ENCODE data around the gene MRPS18A.

Gene MRPS18A

DNA sequence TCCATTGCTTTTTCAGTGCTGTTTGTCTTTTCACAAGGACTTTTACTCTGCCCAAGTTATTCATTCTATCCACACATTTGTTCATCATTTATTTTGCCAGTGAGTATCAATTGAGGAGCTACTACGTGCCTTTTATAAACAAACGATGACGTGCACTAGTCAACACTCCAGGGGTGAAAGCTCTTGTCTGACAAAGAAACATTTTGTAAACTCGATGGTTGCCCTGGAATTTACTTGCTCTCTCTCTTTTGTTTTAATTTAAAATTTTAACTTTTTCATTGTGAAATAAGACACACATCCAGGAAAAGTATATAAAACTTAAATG is 8.3 kb upstream of the MRPS18A start:
- DNase-seq: no peak

DNA sequence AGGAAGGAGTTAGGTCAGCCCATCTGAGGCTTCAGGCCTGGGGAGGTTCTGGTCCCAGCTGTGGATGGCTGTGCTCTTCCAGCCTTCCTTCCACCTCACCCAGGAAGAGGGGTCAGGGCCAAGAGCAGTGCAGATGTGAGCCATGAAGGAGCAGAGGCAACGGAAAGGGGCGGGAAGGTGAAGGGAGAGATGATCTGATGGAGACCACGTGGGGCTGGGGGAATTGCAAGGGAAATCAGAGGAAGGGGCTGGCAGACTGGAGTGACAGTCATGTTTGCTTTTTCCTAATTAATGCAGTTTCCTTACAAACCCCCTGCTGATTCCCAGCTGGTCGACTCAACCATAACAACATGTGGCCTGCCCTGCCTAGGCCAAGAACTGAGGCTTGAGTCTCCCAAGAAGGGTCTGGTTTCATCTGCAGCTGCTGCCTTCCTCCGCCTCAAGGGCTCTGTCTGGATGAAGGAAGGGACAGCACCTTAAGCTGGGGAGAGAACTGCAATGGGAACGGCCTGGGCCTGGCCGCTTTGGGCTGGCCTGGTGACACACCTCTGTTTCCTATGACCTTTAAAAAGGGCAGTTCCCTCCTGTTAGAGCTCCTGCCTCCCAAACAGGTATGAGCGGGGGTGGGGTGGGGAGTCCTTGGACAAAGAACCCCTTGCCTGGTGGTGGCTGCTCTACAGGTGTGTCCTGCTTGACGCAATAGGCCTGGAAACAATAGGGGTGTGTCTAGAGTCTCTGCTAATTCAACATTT is 7.8 kb upstream of the MRPS18A start:
- DNase-seq: peak; percentile 82

DNA sequence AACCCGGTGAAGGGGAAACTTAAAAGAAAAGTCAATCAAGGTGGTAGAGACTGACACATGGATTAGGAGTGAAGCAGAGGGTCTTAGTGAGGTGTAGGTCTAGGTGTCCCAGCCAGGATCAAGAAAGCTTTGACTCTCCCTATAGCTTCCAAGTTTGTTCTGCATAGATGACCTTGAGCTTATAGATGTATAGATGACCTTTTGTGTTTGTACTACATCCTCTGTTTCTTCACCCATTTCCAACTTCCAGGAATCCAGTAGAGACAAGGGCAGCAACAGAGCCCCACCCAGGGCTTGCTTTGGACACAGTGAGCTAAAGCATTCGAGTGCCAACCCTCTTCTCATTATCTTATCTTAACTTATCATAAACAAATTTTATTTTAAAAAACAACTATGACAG is 1.8 kb upstream of the MRPS18A start:
- no peak for DNase-seq

DNA sequence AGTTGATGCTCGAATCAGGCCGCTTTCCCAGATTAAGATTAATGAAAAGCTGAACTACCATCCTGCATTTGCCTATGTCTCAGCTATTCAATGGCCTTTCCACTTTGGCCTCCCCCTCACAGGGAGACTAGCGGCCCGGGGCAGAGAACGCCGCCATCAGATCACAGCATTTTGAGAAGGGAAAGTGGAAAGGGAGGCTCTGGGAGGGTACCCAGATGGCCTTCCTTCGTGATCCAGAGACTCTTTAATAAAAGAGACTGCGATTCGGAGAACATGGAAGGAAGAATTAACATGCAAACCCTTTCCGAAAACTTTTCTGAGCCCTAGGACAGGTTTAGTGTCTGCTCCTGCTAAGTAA is 533 bp downstream of the MRPS18A start:
- no peak for DNase-seq

DNA sequence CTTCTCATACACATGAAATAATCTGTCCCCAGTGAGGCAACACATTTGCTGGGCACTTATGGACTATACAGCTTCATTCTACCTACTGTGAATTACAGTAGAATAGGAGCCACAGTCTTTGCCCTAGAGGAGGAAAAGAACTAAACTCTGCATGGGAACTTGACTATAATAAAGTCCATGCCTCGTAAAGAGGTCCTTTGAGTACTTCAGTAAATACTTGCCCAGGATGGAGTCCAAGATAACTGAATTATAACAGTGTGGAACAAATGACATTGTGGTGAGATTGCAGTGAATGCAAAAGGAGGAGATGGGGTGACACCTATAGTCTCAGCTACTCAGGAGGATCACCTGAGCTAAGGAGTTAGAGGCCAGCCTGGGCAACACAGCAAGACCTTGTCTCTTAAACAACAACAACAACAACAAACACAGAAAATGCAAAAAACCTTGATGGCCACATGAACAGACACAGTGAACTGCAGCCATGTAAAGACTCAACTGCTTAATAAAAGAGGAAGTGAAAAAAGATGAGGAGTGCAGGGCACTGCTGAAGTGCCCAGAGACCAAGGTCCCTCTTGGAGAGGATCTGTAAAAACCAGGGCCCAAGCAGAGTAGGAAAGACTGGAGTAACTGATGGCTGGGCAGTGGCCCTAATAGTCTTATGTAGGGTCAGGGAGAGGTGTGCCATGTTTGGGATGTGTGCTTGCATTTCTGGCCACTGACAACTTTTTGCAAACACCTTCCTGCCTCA is 3.7 kb downstream of the MRPS18A start:
- no peak for DNase-seq

DNA sequence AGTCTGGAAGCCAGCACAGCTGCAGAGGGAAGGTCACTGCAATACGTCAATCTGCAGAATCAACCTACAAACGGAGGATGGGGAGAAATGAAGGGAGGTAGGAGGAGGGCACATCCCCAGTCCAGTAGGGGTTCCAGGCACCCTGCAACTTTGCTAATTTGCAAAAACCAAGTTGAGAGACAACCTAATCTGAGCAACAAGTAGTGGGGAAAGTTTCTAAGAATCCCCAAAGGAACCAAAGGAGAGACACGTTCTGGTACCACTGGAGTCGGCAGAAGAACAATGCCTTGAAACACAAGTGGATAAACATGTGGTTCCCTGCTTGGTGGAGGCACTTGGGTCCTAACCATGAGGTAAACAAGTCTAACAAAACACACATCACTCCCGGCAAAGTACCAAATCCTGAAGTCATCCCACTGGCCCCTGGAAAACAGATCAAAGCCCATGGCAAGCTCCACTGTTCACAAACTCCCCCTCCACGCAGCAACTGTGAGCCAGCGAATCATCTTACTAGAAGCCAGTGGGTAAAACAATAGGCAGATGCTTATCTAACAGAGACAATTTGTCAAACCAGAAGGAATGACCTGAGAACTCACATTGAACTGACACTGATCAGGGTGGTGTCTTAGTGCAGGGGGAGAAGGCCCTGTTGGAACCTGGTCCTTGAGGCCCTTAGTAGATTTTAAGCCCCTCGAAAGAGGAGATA is 4.7 kb downstream of the MRPS18A start:
- no peak for DNase-seq

DNA sequence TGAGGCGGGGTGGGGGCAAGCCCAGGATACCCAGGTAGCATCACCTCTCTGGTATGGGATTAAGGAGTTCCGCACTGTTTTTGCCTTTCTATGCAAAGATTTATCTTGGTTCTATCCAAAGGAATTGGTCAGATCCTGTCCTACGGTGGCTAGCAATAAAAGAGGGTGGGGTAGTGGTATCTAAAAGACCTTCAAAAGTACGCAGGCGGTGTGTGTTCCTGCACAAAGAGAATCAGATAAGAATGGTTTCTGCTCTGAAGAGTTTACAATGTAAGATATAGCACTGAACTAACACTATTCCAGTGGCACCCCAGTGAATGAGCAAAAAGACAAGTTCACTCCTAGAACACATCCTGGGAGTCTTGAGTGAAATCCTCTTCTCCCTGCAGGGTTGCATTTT is 6.3 kb downstream of the MRPS18A start:
- no peak for DNase-seq

DNA sequence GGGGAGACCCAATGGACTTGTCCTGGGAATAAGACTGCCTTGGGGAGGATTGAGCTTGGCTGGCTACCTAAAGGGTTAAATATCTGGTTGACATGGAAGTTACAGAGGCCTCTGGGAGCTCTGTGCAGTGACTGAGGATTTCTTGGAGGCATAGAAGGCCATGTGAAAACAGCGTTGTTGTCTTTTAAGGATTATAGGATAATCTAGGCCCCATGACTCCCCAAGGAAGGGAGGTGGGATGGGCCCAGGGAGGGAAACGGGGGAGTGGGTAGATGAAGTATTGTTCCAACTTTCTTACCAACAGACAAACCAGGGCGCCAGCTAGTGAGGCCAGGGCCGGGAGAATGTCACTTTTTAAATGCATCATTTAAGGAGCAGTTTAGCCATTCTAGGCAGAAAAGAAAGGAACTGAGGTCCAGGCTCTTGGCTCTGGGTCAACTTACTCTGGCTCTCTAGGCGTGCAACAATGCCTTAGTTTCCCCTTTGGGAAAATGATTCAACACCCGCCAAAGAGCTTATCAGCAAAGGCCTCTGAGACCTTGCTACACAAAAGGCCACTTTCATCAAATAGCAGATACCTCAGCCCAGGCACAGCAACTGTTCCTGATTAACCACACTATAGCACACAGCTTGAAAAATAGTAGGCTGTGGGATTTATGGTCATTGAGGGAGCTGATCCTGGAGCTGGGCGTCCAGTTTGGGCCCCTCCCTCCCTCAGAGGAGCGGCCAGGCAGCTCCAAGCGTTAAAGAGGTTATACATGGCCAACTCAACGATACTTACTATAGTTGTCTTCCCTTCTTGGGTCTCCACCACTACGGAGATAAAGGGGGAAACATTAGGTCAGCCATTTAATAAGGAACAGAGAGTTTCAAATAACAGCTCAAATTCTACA is 7.0 kb downstream of the MRPS18A start:
- peak; percentile 33 for DNase-seq

DNA sequence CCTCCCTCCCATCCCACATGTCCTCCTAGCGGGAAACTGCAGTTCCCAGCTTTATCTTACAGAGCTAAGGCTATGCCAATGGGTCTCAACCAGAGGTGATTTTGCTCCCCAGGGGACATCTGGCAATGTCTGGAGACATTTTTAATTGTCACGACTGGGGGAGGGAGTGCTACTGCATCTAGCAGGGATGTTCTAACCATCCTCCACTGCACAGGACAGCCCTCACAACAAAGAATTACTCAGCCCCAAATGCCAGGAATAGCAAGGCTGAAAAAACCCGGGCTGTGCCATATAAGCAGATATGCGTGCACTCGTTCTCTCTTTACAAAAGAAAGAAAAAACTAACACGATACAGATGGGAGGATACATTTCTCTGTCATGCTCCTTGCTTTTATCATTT is 8.5 kb downstream of the MRPS18A start:
- DNase-seq: no peak

DNA sequence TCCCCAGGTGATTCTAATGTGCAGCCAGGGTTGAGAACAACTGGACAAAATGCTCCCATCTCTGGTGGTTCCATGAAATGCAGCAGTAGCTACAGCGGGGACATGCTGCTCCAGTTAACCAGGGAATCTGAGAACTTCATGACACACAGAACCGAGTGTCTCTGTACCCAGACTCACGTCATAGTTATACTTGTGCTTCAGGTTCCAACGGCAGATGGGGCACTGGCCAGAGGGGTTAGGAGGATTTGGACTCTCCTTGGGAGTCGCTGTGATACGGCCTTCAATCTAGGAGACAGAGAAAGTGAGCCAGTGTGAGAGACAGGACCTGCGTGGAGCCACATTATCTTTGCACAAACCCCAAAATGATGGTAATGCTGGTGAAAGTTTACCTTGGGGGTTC is 9.2 kb downstream of the MRPS18A start:
- DNase-seq: no peak

DNA sequence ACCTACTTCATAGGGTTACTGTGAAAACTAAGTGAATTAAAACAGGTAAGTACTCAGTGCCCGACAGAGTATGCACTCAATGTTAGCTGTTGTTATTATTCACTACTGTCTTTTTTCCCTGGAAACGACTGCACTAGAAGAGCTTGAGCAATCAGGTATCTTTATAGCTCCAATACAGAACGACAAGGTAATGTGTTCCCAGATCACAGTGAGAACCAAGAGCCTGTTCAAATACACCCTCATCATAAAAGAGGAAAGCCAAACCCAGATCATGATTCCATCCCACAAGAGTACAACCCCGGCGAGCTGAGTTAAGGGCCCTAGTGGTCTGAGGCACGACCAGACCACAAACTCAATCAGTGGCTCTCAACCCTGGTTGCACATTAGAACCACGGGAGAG is 9.8 kb downstream of the MRPS18A start:
- DNase-seq: no peak

DNA sequence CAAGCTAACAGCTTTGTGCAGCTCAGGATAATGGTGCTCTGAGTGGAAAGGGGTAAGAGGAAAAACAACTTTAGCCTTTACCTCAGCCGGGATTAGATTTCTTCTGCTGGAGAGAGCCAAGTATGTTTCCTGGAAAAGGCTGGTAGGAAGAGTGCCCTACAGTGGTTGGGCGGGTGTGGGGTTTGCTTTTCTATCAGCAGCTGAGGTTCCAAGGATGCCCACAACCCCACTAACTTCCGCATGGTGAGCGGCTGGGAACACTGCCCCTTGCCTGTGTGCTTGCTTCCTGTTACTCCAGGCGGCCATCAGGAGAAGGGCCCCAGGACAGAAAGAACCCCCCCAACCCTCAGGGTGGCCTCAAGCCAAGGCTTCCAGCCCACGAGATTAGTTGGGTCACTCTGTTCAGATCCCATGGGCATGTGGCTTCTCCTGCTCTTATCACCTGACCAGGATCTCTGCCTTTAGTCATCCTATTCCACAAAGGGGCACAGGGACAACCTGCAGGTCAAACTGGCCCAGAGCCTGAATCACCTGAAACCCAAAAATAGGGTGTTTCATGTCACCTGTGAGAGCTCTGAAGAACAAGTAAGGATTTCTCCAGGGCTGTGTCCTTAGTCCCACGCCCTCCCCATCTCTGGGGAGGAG is 10.5 kb downstream of the MRPS18A start:
- DNase-seq: no peak

DNA sequence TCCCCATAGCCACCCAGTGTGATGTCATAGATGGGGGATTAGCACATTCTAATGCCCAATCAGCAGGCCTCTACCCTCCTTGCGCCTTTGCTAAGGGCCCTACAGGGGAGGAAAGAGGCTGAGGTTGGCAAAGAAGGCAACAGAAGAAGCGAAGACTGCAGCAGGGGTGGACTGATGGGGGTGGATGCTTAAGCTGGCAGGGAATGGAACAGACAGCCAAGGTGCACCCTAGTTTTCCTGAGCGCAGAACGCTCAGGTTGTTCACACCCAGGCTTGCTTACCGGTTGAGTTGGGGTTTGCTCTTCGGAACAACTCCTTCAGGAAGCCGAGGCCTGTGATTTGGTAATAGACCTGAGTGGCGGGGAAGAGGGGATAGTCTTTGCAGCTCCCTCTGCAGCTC is 12.7 kb downstream of the MRPS18A start:
- DNase-seq: no peak

DNA sequence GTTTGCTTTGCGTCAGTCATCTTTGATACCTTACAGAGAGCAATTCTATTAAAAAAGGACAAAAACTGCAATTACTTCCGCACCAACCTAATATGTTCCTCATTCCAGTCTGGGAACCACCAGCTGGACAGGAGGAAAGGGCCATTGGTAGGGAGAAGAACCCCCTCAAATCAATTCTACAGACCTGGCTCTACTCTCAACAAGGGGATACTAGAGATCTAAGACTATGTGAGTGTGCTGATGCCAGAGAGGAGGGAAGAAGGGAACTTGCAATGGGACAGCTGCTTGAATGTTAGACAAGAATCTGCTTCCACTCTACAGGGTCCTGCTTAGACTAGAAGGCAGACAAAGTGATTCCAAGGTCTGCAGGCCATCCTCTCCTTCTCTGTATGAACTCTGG is 13.3 kb downstream of the MRPS18A start:
- no peak for DNase-seq

DNA sequence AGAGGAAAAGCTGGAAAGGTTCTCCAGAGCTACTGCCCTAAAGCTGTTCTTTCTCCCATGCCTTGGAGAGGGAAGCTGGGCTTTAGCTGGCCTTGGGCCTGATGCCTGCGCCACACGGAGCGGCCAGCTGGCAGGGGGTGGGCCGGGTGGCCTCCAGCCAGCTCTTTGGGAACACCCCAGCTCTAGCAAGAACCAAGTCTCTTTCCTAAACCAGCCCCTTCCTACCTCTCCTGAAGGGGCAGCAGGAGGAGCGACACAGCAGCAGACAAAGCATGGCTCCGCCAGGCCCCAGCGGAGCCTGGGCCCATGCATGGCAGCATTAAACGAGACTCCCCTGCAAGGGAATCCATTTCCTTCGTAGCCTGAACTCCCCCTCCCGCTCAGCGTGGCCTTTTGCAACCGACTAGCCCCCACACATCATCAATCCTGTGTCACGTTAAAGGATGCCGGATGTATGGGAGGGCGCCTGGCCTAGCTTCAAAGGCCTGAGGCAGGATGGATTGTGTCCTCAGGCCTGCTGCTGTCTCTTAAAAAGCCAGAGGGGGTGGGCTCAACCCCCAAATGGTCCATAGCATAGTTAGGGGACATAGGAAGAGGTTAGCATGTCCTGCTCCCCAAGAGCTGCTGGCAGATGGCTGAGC is 14.0 kb downstream of the MRPS18A start:
- DNase-seq: no peak

DNA sequence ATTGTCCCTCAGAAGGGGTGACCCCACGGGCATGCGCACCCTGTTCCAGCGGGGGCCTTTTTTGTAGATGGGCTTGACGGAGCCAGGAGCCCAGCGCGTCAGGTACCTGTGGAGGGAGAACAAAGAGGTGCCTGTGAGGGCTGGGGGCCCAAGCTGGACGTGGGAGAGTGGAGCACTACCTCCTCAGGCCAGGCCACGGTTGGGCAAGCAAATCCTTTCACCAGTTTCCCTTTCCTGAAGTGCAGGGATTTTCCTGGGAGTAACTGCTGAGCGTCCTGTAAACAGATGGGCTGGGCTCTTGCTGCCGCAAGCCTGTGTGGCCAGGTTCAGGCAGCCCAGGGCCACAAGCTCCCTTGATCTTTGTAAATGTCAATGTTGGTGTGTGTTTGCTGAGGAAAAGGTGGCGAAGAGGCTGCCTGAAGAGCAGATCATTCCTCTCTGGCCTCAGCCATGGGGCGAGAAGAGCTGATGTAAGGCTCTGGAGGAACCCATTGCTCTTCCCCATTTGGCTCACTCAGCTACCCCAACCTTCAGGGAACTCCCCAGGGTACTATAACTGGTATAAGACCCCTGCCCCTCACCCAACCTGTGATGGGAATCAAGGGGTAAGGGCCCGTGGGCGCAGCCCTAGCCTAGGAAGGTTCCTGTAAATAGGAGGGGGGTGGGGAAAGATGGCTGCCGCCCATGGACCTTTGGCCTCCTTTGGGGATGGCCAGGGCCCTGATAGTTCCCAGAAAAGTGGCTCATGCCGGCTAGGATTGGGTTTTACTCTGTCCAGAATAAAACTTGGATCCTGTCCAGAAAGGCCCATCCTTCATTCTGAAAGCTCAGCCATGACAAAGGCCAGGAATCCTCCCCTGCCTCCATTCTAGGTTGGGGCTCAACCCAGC is 15.5 kb downstream of the MRPS18A start:
- no peak for DNase-seq

DNA sequence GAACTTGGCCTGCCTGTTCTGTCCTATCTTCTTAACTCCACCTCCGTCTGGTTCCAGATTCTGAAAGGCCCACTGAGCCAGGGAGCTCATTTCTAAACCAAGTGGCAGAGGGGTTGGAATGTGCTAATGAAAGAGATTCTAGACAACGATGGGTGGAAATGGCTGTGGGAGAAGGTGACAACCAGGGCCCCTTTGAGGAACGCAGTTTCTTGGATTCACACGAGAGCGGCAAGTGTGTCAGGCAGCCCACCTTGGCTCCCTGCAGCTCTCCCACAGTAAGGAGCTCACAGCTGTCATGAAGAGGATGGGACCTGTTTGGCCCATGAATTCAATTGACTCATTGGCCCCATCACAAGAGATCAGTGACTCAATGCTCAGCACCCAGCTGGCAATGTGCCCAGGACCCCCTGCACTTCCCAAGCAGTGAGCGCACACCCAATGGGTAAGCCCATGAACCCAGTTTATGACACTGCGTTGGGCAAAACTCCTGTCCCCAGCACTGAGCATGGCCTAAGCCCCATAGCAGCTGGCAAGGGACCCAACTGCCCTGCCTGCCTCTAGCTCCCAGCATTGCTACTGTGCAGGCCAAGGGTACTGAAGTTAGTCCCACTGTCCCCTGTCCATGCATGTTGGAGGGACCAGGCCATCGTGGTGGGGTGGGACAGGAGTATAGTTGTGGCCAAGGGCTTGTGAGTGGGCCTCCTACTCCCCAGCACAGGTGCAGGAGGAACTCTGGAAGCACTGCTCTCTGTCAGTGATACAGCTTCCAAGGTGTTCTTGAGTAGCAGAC is 16.4 kb downstream of the MRPS18A start:
- DNase-seq: no peak

DNA sequence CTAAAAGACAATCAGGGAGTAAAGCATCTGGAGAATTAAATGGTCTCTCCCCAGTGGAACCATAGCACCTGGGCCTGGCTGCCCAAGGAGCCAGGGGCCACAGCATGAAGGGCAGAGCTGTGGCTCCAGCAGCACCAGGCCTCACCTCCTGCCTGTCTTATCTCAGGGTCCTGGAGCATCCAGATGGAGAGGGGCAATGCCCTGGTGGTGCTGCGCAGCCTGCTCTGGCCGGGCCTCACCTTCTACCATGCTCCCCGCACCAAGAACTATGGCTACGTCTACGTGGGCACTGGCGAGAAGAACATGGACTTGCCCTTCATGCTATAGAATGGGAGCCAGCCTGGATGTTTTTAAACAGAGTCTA is 17.0 kb downstream of the MRPS18A start:
- no peak for DNase-seq

DNA sequence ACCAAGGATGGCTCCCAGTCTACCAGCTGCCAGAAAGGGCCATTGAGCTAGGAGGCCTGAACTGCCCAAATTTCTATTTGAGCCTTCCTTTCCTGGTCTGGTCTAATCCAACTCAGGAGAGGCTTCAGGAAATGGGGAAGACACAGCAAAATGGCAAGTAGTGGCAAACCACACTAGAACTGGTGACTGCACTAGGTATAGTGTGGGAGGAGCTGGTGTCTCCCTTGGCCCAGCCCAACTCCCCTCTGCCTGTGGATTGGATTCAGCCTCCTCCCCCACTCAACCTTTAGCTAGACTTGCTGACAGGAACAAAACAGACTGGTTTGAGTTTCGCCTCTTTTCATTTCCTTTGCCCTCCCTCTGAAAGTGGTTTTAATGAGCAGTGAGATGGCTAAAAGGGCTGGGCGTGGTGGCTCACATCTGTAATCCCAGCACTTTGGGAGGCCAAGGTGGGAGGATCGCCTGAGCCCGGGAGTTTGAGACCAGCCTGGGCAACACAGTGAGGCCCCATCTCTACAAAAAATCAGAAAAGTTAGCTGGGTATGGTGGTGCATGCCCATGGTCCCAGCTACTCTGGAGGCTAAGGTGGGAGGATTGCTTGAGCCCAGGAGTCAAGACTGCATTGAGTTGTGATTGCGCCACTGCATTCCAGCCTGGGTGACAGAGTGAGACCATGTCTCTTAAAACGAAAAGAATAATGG is 17.5 kb downstream of the MRPS18A start:
- no peak for DNase-seq

Measured in eye (tissue), 1 donor.